Fibroblast of lung (primary cell): ENCODE results near the gene KCTD3.

ENCODE experiments used
- CTCF ChIP-seq, 2 donors: IDR thresholded peaks in 1 of 2; conservative IDR thresholded peaks in 1 of 2; 1 replicate in 1 of 2; 2 replicates in 1 of 2; pipeline ENCODE4 v1.5.1; 2011 to 2012; ENCODE audit warnings: low read length in 2 of 2, control low read depth in 1 of 2, inconsistent platforms in 1 of 2, low read depth in 1 of 2, mild to moderate bottlenecking in 1 of 2
- EZH2 ChIP-seq: IDR thresholded peaks from 2 replicates; pipeline ENCODE4 v1.5.1; 2012; ENCODE audit warnings: low read length, control low read depth, mild to moderate bottlenecking; ENCODE audit errors: missing control alignments

- no peak for TF ChIP-seq CTCF (conservative IDR thresholded peaks at IDR 0.05 in 1 of 2, IDR thresholded peaks at IDR 0.05 in 1 of 2; ENCODE audit: low read depth in 1 of 2, low read length in 2 of 2)
- TF ChIP-seq EZH2: no peak
Measured at GRCh38 chr1:215583185-215583749, 16.2 kb downstream of the KCTD3 start.
